ENCODE data around the gene DCLK1. TPM values are rescaled to one million over a fixed set of nuclear protein-coding genes. Genes with fewer than 3 reads are reported as not detected.

DCLK1 gene
- total RNA-seq, 1 donor from 2014 or later, result 22.6 TPM

DNA sequence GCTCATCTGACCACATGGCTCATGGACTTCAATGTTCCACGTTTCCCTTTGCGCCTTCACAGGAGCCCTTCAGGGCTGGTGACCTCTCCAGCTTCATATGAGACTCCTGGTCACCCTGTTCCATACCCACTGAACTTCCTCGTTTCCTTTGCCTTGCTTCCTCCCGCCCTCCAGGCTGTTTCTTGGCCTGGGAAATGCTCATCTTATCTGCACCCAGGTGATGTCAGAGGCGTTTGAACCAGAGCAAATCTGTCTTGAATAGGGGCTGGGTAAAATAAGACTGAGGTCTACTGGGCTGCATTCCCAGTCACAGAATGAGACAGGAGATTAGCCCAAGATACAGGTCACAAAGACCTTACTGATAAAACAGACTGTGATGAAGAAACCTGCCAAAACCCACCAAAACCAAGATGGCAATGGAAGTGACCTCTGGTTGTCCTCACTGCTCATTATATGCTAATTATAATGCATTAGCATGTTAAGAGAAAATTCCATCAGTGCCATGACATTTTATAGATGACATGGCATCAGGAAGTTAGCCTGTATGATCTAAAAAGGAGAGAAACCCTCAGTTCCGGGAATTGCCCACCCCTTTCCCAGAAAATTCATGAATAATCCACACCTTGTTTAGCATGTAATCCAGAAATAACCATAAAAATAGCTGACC, 102.7 kb downstream of the DCLK1 start:
- Histone ChIP-seq H3K27me3 (no peaks in the 10 kb centered on the region), H3K9me3 (no peaks in the 10 kb centered on the region), H3K27ac (no peak overlapping the region), H3K36me3 (no peaks in the 10 kb centered on the region), H3K4me3 (no peak overlapping the region), H3K4me1 (no peaks in the 10 kb centered on the region)
- intact Hi-C loops (cut with DNase I), result no loop called here
- TF ChIP-seq, protein P1, sequence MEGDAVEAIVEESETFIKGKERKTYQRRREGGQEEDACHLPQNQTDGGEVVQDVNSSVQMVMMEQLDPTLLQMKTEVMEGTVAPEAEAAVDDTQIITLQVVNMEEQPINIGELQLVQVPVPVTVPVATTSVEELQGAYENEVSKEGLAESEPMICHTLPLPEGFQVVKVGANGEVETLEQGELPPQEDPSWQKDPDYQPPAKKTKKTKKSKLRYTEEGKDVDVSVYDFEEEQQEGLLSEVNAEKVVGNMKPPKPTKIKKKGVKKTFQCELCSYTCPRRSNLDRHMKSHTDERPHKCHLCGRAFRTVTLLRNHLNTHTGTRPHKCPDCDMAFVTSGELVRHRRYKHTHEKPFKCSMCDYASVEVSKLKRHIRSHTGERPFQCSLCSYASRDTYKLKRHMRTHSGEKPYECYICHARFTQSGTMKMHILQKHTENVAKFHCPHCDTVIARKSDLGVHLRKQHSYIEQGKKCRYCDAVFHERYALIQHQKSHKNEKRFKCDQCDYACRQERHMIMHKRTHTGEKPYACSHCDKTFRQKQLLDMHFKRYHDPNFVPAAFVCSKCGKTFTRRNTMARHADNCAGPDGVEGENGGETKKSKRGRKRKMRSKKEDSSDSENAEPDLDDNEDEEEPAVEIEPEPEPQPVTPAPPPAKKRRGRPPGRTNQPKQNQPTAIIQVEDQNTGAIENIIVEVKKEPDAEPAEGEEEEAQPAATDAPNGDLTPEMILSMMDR (IDR thresholded peaks at IDR 0.05), result no peak
- DNase-seq (ENCODE audit: low spot score in 2 of 2), result no peak

DNA sequence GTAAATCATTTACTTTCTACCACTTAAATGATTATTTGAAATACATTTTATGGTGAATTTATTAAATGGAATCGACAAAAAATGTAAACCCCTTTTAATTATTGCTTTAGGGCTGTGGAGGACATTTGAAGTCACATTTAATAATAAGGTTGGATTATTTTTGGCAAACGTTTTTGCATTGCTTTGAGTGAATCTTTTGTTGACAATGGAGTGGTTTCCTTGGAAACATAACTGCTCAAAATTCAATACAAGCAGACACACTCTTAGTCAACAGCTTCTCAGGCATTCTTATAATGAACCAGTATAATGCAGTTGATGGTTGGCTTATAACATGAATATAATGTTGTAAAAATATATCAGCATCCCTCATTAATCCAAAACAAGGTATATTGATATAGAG, 104.7 kb downstream of the DCLK1 start:
- intact Hi-C loops (cut with DNase I), result no loop called here

DNA sequence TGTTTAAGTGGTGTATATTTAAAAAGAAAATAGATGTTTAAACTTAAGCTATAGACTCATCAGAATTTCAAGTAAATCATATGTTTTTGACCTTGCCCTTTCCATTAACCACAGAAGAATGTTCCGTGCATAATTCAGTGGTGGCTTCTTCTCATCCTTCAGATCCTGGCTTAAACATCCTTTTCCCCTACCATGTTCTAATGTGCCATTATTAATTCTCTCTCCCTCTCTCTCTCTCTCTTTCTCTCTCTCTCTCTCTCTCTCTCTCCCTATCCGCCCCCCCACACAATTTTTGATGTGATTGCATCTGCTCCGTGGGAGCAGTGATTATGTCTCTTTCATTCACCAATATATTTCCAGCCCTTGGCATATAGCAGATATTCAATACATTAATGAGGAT, 116.4 kb downstream of the DCLK1 start:
- DNase-seq (ENCODE audit: low spot score in 2 of 2), result no peak
- Histone ChIP-seq H3K9me3 (peaks cover 0 to 4% of the 10 kb centered on the region in 2 donors), H3K4me3 (no peak overlapping the region), H3K4me1 (no peaks in the 10 kb centered on the region), H3K27ac (no peak overlapping the region), H3K27me3 (no peaks in the 10 kb centered on the region), H3K36me3 (no peaks in the 10 kb centered on the region)
- intact Hi-C loops (cut with DNase I), result no loop called here
- TF ChIP-seq, protein P1 (IDR thresholded peaks at IDR 0.05), result no peak

More for the DNA sequence above, 104.7 kb downstream of the DCLK1 start:
- H3K4me1 ChIP-seq, result no peaks in the 10 kb centered on the region
- no peak overlapping the region for H3K27ac ChIP-seq
- TF ChIP-seq, protein P1 (IDR thresholded peaks at IDR 0.05), result no peak
- no peaks in the 10 kb centered on the region for H3K27me3 ChIP-seq
- H3K36me3 ChIP-seq, result no peaks in the 10 kb centered on the region
- no peak overlapping the region for H3K4me3 ChIP-seq
- DNase-seq (ENCODE audit: low spot score in 2 of 2), result no peak
- no peaks in the 10 kb centered on the region for H3K9me3 ChIP-seq

DNA sequence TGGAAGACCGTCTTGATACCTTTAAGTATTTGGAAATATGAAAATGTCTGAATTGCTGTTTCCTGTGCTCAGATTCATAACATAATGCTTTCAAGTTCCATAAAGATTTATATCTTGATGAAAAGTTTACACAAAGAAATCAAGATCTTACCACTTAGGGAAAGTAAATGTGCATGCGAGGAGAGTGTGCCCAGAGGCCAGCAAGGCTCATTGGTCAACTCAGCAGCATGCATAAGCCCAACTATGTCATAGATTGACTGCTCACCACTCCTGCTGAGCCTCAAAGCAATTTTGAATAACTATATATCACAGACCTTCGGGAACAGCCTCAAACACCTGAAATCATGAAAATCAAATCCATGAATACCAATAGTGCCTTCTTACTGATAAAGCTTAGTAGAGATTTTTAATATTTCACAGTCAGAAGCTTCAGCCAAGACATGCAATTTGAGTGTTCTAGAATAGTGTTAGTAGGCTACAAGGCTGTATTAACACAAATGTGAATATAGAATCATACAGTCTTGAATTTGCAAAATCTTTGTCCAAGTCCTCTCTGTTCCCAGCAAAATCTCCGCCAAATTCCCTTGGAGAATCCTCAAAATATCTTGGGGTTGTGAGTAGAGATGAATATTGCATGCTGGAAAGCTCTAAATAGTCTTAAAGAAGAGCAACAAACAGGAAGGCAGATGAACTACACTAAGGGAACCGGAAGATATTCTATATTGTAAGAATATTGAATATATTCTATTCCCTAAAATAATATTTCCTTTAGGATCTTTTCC, 124.1 kb downstream of the DCLK1 start:
- Histone ChIP-seq H3K9me3 (no peaks in the 10 kb centered on the region), H3K4me1 (no peaks in the 10 kb centered on the region), H3K4me3 (no peak overlapping the region), H3K36me3 (no peaks in the 10 kb centered on the region), H3K27ac (no peak overlapping the region), H3K27me3 (no peaks in the 10 kb centered on the region)
- intact Hi-C loops (cut with DNase I), result no loop called here
- TF ChIP-seq, protein P1 (IDR thresholded peaks at IDR 0.05), result no peak
- no peak for DNase-seq (ENCODE audit: low spot score in 2 of 2)

DNA sequence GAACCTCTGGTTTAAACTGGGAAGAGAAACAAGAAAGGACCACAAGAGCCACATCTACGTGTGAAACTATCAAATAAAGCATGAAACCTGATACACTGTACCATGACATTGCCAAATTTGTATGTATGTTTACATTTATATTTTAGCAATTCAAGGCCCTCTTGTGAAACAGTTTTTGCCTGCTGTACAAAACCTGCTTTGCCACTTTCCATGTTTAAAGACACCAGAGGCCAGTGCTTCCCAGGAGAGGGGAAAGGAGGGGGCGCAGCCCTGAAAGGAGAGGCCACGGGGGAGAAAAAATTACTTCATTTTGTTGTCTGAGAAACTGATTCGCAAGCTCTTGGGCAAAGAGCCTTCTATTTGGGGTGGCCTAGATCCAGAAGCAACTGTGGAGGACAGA, 124.8 kb downstream of the DCLK1 start:
- H3K27ac ChIP-seq, result no peak overlapping the region
- no peaks in the 10 kb centered on the region for H3K27me3 ChIP-seq
- TF ChIP-seq, protein P1 (IDR thresholded peaks at IDR 0.05), result no peak
- H3K36me3 ChIP-seq, result no peaks in the 10 kb centered on the region
- no peaks in the 10 kb centered on the region for H3K4me1 ChIP-seq
- intact Hi-C loops (cut with DNase I), result no loop called here
- DNase-seq (ENCODE audit: low spot score in 2 of 2), result no peak
- no peaks in the 10 kb centered on the region for H3K9me3 ChIP-seq
- H3K4me3 ChIP-seq, result no peak overlapping the region

All from ascending aorta (tissue), 2 donors.